GM21390 (cell line): ENCODE data around the gene RIMBP2.

Source experiments
- ATAC-seq: cut with Tn5 transposase; IDR thresholded peaks from one replicate; pipeline ENCODE4 v1.9.1; 2021; ENCODE audit not compliant: unreplicated experiment

RIMBP2 gene

GRCh38 chr12:130351326-130351725 is 364.8 kb downstream of the RIMBP2 start:
- ATAC-seq = no peak

GRCh38 chr12:130350715-130351114 is 365.4 kb downstream of the RIMBP2 start:
- no peak for ATAC-seq

GRCh38 chr12:130347588-130347987 is 368.5 kb downstream of the RIMBP2 start:
- ATAC-seq = no peak
